Hematopoietic multipotent progenitor cell treated with erythropoietin and hydrocortisone succinate and interleukin-3 and kit ligand, for 6 days (in vitro differentiated cells): Measurements from ENCODE around the gene HADHB.
"Not testable (repeated sequence)": the region's sequence is repeated elsewhere in the genome, so short reads cannot be mapped to it uniquely, and the experiment has no call there.

ENCODE experiments used
- DNase-seq: peaks from one replicate; pipeline ENCODE4 v3.0.0-alpha.2; 2015

HADHB gene

GRCh38 chr2:26245810-26246209 lies 1.1 kb downstream of the HADHB start:
- peak; percentile 12 for DNase-seq

GRCh38 chr2:26246818-26247217 lies 2.1 kb downstream of the HADHB start:
- DNase-seq: peak; percentile 12

DNA sequence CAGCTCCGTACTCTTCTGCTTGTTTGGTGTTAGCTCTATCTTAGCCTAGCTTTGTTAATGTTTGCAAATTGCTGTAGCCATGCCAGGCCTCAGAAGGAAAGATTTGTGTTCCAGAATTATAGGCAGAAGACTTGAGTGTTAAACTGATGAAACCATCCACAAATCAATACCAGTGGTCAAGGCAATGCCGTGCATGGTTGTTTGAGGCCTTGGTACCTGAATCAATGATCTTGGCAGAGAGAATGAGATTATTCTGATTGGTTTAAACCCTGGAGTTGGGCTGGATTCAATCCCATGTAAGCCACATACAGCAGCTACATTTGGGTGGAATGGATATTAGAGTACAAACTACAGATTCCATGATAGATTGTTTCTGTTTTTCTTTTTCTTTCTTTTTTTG lies 4.9 kb downstream of the HADHB start:
- DNase-seq: no peak

DNA sequence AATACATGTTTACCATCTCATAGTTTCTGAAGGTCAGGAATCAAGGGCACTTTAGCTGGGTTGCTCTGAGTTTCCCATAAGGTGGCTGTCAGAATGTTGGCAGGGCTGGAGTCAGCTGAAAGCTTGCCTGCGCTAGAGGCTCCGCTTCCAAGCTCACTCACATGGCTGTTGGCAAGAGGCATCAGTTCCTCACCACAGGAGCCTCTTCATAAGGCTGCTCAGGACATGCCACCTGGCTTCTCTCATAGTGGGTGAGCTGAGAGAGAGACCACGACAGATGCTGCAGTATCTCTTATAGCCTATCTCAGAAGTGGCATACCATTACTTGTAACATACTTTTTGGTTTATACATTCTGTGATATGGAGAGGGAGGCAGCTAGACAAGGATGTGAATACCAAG lies 7.2 kb downstream of the HADHB start:
- DNase-seq: peak; percentile 31

DNA sequence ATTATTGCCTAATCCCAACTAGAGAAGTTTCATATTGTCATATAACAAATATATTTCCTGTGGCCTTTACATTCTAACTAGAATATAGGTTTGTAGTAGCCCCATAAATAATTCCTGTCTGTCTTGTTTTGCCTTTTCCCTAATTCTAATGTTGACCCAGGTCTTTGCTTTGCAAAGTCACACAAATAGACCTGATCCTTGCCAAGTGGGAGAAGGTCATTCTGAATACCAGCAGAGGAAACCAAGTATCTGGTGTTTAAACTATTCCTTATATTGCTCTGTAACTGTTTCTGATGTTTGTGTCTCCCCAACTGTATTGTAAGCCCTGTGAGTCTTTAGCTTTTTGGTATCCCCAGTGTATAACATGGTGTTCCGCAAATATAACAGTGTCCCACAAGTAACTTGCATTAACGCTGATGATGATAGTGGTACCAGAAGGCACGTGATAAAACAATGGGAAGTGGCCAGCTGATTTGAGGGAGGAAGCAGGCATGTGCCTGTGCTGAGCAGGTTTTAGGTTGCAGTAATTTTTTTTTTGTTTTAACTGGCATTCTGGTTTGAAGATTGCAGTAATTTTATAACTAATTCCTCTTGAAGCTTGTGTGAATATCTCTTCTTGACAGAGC lies 11.1 kb downstream of the HADHB start:
- peak; percentile 47 for DNase-seq

GRCh38 chr2:26258836-26259235 lies 14.1 kb downstream of the HADHB start:
- DNase-seq: not testable (repeated sequence)

DNA sequence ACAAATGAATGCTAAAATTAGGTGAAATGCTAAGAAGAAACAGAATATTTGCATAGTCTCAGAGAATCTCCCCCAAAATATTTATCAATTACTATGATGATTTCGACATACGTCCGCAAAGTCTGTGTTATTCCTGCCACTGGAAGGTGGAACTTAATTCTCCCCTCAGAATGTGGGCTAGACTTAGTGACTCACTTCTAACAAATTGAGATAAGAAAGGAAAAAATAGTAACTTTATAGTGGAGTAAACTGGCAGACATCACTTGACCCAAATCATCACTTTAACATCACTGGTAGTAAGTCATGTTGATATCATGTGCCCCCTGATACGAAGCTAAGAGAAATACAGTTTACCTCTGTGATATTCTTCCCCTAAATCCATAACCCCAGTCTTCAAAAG lies 23.5 kb downstream of the HADHB start:
- no peak for DNase-seq

DNA sequence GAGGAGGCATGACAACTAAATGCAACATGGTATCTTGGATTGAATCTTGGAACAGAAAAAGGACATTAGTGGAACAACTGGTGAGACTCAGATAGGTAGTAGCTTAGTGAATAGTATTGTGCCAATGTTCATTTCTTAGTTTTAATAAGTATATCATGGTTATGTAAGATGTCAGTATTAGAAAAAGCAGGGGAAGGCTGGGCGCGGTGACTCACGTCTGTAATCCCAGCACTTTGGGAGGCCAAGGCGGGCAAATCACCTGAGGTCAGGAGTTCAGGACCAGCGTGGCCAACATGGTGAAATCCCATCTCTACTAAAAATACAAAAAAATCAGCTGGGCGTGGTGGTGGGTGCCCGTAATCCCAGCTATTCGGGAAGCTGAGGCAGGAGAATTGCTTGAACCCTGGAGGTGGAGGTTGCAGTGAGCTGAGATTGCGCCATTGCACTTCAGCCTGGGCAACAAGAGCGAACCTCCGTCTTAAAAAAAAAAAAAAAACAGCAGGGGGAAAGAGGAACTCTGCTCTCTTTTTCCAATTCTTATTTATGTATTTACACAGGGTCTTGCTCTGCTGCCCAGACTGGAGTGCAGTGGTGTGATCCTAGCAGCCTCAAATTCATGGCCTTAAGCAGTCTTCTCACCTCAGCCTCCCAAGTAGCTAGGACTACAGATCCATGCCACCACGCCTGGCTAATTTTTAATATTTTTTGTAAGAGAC lies 24.1 kb downstream of the HADHB start:
- not testable (repeated sequence) for DNase-seq

DNA sequence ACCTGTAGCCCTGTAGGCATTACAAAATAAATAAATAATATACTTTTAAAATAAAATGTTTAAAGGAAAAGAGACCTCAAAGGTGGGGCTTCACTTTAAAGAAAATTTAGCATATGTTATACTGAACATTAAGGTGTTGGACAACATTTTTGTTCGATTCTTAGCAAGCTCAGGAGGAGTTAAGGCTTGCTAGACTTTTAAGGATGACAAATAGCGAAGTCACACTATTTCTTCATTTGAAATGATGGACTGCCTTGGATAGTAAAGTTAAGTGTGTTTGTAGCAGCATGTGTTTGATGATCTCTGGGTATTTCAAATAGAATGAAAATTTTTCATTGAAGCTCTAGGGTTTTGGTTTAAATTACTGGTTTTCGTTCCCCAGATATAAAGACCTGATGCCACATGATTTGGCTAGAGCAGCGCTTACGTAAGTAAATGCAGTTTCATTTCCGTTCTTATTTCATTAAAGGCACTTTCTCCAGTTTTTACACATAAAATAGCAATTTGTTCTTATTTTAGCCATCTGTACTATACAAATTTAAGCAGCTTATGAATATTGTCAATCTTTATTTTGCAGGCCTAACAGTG lies 24.9 kb downstream of the HADHB start:
- no peak for DNase-seq

DNA sequence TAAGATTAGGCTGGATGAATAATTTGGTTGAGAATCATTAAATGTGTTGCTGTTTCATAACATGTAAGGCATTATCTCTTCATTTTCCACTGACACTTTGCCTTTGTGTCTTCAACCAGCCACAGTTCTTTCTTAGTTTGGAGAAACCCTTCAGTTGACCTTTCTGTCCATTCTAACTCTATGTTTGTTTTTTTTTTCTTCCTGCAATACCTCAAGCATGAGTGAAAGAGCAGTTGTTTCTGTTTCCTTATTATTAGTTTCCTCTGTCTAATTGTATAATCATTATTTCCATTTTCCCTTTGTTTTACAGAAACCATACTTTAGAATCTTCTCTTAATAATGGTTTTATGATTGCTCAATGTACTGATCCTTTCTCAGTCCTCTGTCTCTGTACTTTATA lies 25.6 kb downstream of the HADHB start:
- no peak for DNase-seq

GRCh38 chr2:26273501-26273900 lies 28.8 kb downstream of the HADHB start:
- DNase-seq: no peak

- peak; percentile 79 for DNase-seq
Observed at GRCh38 chr2:26274058-26274613, 29.4 kb downstream of the HADHB start.

- DNase-seq: peak; percentile 36
Observed at GRCh38 chr2:26276484-26277227, 31.9 kb downstream of the HADHB start.

GRCh38 chr2:26279886-26280285 lies 35.1 kb downstream of the HADHB start:
- no peak for DNase-seq

- no peak for DNase-seq
Observed at GRCh38 chr2:26281226-26281625, 36.5 kb downstream of the HADHB start.

DNA sequence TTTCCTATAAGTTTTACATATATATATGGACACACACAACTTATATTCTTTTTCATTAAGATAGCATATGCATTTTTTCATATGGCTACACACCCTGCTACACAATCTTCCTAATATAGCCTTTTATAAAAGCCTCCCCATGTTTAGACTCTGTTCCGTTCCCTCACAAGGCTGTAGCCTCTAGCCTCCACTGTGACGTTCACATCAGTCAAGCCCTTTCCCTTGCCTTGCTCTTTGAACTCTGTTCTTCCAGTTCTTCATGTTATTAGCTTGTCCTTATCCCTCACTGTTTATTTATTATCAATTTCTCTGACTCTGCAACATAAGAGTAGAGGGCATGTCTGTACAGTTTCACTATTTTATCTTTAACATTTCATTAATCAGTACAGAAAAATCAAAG lies 38.9 kb downstream of the HADHB start:
- DNase-seq: no peak

GRCh38 chr2:26284132-26284531 lies 39.4 kb downstream of the HADHB start:
- DNase-seq: no peak

- no peak for DNase-seq
Observed at GRCh38 chr2:26285931-26286330, 41.2 kb downstream of the HADHB start.

DNA sequence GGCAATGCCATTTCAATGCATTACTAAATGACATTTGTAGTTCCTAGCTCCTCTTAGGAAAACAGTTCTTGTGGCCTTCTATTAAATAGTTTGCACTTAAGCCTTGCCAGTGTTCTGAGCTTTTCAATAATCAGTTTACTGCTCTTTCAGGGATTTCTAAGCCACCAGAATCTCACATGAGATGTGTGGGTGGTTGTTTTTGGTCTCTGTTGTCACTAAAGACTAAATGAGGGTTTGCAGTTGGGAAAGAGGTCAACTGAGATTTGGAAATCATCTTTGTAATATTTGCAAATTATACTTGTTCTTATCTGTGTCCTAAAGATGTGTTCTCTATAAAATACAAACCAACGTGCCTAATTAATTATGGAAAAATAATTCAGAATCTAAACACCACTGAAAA lies 45.3 kb downstream of the HADHB start:
- DNase-seq: no peak

DNA sequence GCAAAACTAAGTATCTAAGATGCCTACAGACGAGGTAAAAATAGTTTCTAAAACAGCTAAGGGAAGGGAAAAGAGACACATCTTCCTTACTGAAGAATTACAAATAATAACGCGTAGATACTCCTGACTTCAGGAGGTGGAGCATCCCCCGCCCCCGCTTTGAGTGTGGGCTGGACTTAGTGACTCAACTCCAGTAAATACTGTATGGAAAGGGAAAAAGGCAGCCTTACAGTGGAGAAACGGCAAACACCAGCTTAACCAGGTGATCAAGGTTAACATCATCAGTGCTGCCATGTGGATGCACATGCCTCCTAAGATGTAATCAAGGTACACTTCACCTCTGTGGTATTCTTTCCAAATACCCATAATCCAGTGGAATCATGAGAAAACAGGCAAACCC lies 47.9 kb downstream of the HADHB start:
- no peak for DNase-seq

DNA sequence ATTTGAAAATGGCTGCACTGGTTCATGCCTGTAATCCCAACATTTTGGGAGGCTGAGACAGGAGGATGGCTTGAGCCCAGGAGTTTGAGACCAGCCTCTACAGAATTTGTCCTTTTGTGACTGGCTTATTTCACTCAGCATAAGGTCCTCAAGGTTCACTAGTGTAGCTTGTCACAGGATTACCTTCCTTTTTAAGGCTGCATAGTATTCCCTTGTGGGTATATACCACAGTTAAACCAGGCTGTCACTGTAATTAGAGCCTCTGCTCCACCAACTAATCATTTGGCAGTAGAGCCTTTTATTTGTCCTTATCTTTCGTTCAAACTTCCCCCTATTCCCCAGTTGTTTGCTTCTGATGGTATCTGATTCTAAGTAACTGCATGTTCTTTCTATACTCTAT lies 50.8 kb downstream of the HADHB start:
- no peak for DNase-seq

- DNase-seq: no peak
Observed at GRCh38 chr2:26297061-26297460, 52.3 kb downstream of the HADHB start.

DNA sequence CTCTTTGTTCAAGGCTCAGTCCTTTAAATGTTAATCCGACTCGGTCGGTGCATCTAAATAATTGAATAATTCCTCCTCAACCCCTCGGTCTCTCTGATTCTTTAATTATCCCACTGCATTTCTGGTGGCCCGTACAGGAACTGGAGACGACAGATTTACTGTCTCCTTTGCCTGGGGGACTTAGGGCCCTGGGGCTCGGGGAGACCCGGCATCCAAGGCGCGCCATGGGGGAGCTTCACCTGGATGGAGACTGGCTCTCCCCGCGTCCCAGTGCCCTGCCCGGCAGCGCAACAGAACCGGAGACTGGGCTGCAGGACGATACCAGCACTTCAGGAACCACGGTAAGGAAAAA lies 53.5 kb downstream of the HADHB start:
- DNase-seq: no peak
